Esophagus squamous epithelium (tissue), 5 donors: ENCODE data around the gene SAT2. TPM values are rescaled to one million over a fixed set of nuclear protein-coding genes. Genes with fewer than 3 reads are reported as not detected.

Experiments
- DNase-seq: peaks from one replicate; lab custom pipeline; 2025; lab: John Stamatoyannopoulos, UW
- H3K27ac ChIP-seq, 4 donors: fragments of 200-600 bp; sonication (generic); one replicate each; pipeline ENCODE4 v1.5.1; 2016 to 2019; ENCODE audit warnings: mild to moderate bottlenecking in 1 of 4
- H3K27me3 ChIP-seq, 4 donors: fragments of 200-600 bp; sonication (generic); 1 replicate in 3 of 4; 2 replicates in 1 of 4; pipeline versions ENCODE4 v1.5.1 to v1.6.0; 2017 to 2021; ENCODE audit warnings: antibody characterized with exemption in 1 of 4
- H3K36me3 ChIP-seq, 3 donors: fragments of 200-600 bp; sonication (generic); one replicate each; pipeline ENCODE4 v1.5.1; 2016 to 2019
- H3K4me1 ChIP-seq, 3 donors: fragments of 200-600 bp; sonication (generic); one replicate each; pipeline ENCODE4 v1.5.1; 2017 to 2019
- H3K4me3 ChIP-seq, 4 donors: fragments of 200-600 bp; sonication (generic); 1 replicate in 3 of 4; 2 replicates in 1 of 4; pipeline ENCODE4 v1.5.1; 2016 to 2019; ENCODE audit warnings: mild to moderate bottlenecking in 2 of 4, moderate library complexity in 1 of 4
- H3K9me3 ChIP-seq, 3 donors: fragments of 200-600 bp; sonication (generic); one replicate each; pipeline ENCODE4 v1.5.1; 2016 to 2019
- CTCF ChIP-seq, 6 experiments: fragments of 450-650 bp in 4 of 6; fragments of 200-600 bp in 2 of 6; sonication (generic) in 2 of 6; IDR thresholded peaks; one replicate each; pipeline ENCODE4 v1.5.1; 2016 to 2019; ENCODE audit warnings: antibody characterized with exemption in 6 of 6, mild to moderate bottlenecking in 4 of 6, moderate library complexity in 4 of 6
- POLR2A ChIP-seq, 4 donors: fragments of 450-650 bp; IDR thresholded peaks; one replicate each; pipeline ENCODE4 v1.6.1; 2017; ENCODE audit warnings: antibody characterized with exemption in 4 of 4, mild to moderate bottlenecking in 4 of 4, moderate library complexity in 3 of 4
- WGBS, 2 donors: methylation state at CpG; one replicate each; pipeline ENCODE4 v1.1.5; 2018; 5-methylcytosine and 5-hydroxymethylcytosine counted together
- intact Hi-C: fragments of 100-400 bp; cut with DNase I; formaldehyde crosslinking; loops from one replicate; pipeline ENCODE4 v1.15.0; 2022
- total RNA-seq, 4 donors: library from RNA; depleted of rRNA; stranded (reverse); fragments of >200 nt; gene quantifications; one replicate each; pipeline ENCODE4 v1.1.0, GENCODE V29; 2016
- donor health status: DM: yes; HTN: yes; CAD: no.

SAT2 gene
- total RNA-seq, 4 donors from 2014 or later, result 20.5 to 55.9 (median 31.3) TPM

DNA sequence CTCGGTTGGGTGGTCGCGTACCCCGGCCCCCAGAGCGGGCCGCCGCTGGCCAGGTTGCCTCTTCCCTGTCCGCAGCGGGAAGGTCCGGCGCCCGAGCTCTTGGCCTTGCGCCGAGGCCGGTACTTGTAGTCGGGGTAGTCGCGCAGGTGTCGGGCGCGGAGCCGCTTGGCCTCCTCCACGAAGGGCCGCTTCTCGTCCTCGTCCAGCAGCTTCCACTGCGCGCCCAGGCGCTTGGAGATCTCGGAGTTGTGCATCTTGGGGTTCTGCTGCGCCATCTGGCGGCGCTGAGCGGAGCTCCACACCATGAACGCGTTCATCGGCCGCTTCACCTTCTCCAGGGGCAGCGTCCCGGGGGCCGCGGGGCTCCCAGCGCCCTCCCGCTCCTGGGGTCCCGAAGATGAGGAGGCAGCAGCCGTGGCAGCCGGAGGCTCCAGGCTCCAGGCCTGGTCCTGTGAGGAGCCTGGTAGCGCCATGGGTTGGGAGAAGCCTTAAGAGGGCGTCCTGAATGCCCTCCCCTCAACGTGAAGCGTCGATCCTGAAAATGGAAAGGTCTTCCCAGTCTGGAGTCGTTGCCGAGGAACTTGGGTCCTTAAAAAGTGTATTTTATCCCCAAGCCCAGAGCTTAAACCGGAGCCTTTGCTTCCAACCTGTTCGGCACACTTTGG lies 38.3 kb downstream of the SAT2 start:
- Histone ChIP-seq H3K27me3 (no peaks in the 10 kb centered on the region), H3K4me1 (peaks cover 31 to 73% (median 39%) of the 10 kb centered on the region in 3 donors), H3K4me3 (peak overlapping the region; percentile 64 to 76 (median 68)), H3K36me3 (peaks cover 29 to 65% (median 39%) of the 10 kb centered on the region in 3 donors), H3K9me3 (no peaks in the 10 kb centered on the region), H3K27ac (peak overlapping the region; percentile 90 to 96 (median 96))
- TF ChIP-seq CTCF (IDR thresholded peaks at IDR 0.05), result peak; percentile 77 to 96 (median 86)
- TF ChIP-seq POLR2A (IDR thresholded peaks at IDR 0.05), result peak in 3 of 4 donors; percentile 6 to 46 (median 32)
- 26% methylated on average over 4 of the region's 56 CpGs; no CpG with 5 or more reads in 1 of the 2 donors for WGBS, 2 donors
- intact Hi-C loops, result no loop called here
- DNase-seq, result no peak

GRCh38 chr17:7588553-7589203 lies 38.9 kb downstream of the SAT2 start:
- intact Hi-C loops, result no loop called here
- TF ChIP-seq CTCF (IDR thresholded peaks at IDR 0.05) (no peak), POLR2A (IDR thresholded peaks at IDR 0.05) (no peak)
- no peak for DNase-seq
- peak overlapping the region; percentile 90 to 96 (median 96) for H3K27ac ChIP-seq
- no peaks in the 10 kb centered on the region for H3K27me3 ChIP-seq
- no peaks in the 10 kb centered on the region for H3K9me3 ChIP-seq
- WGBS, 2 donors, result 30 to 57% methylated on average over 7 to 8 of the region's 30 CpGs
- H3K4me1 ChIP-seq, result peaks cover 32 to 76% (median 40%) of the 10 kb centered on the region in 3 donors
- peaks cover 27 to 59% (median 32%) of the 10 kb centered on the region in 3 donors for H3K36me3 ChIP-seq
- peak overlapping the region; percentile 64 to 76 (median 68) for H3K4me3 ChIP-seq

DNA sequence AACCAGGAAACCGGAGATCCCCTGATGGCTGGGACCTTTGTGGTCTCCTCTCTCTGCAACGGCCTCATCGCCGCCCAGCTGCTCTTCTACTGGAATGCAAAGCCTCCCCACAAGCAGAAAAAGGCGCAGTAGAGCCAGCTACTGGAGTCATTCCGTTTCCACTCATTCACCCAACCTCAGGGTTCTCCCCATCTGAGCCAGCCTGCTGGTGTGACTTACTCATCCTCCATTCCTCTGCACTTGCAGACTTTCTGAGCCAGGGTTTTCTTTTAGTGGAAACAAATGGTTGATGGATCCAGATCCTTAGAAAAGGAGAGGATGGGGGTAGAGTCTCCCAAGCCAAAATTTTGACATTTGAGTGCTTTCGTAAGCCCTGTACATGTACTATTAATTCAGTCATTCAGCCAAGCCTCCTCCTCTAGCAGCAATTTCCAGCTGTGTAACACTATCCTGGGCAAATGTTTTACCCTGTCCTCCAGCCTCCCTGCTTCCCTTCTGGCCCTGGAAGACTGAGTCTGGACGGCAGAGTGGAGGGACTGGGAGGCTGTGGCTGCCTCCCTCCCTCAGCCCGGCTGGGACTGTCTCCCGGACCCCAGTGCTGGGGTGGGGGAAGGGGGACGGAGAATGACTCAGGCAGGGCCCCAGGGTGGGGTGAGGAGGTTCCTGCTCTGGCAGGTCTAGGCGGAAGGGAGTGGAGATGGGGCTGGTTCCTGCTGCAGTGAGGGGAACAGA lies 40.0 kb downstream of the SAT2 start:
- Histone ChIP-seq H3K9me3 (no peaks in the 10 kb centered on the region), H3K27ac (peak overlapping the region; percentile 90 to 96 (median 96)), H3K36me3 (peaks cover 17 to 49% (median 21%) of the 10 kb centered on the region in 3 donors), H3K4me3 (peak overlapping the region; percentile 64 to 76 (median 68)), H3K27me3 (no peaks in the 10 kb centered on the region), H3K4me1 (peaks cover 40 to 85% (median 48%) of the 10 kb centered on the region in 3 donors)
- TF ChIP-seq POLR2A (IDR thresholded peaks at IDR 0.05) (peak in 1 of 4 donors; percentile 49), CTCF (IDR thresholded peaks at IDR 0.05) (no peak)
- WGBS, 2 donors, result 38 to 58% methylated on average over 6 to 9 of the region's 12 CpGs
- DNase-seq, result no peak
- intact Hi-C loops, result no loop called here

DNA sequence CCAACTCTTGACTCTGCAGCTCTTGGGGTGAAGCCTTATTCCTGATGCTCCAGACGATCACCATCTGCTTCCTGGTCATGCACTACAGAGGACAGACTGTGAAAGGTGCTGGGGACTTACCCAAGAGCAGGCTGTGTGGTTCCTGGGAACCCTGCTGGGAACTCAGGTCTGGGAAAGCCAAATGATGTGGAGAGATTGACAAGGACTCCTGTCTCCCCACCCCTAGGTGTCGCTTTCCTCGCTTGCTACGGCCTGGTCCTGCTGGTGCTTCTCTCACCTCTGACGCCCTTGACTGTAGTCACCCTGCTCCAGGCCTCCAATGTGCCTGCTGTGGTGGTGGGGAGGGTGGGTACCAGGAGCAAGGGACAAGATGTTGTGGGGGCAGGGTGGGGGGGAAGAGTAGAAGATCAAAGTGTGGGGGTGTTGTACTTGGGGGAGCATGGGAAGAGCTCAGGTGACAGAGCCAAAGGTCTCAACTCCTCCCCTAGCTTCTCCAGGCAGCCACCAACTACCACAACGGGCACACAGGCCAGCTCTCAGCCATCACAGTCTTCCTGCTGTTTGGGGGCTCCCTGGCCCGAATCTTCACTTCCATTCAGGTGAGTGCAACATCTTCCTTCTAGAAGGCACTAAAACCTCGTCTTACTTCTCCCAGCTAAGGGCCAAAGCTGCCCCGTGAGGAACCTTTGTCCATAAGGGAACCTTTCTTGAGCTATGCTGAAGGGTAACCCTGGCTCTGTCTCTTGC lies 40.8 kb downstream of the SAT2 start:
- WGBS, 2 donors, result 38 to 54% methylated on average over 6 to 8 of the region's 9 CpGs
- peaks cover 10 to 49% (median 16%) of the 10 kb centered on the region in 3 donors for H3K36me3 ChIP-seq
- no peak for DNase-seq
- no peaks in the 10 kb centered on the region for H3K9me3 ChIP-seq
- intact Hi-C loops, result no loop called here
- peak overlapping the region; percentile 90 to 96 (median 96) for H3K27ac ChIP-seq
- peak overlapping the region in 3 of 4 donors; percentile 64 to 76 (median 69) for H3K4me3 ChIP-seq
- TF ChIP-seq CTCF (IDR thresholded peaks at IDR 0.05) (peak in 5 of 6 experiments; percentile 30 to 72 (median 52)), POLR2A (IDR thresholded peaks at IDR 0.05) (no peak)
- H3K27me3 ChIP-seq, result no peaks in the 10 kb centered on the region
- H3K4me1 ChIP-seq, result peaks cover 47 to 93% (median 56%) of the 10 kb centered on the region in 3 donors
